ENCODE results near the gene SDS. TPM values are rescaled to one million over a fixed set of nuclear protein-coding genes. Genes with fewer than 3 reads are reported as not detected.

SDS gene
- total and polyA plus RNA-seq, 2 experiments from 2014 or later = 0.57 TPM; not detected in 1

DNA sequence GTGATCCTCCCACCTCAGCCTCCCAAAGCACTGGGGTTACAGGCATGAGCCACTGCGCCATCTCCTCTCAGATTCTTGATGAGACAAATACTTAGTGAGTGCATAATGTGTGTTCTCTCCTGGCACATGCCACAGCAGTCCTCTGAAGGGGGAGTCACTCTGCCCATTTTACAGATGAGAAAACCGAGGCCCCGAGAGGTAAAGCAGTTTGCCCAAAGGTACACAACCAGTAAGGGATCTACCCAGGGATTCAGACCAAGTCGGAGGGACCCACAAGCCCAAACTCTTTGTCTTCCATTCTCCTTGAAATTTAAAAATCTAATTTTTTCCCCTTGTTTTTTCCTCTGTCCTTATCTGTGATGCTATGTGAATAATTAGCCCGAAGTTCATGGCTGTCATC, 39.0 kb downstream of the SDS start:
- H3K27ac ChIP-seq (ENCODE audit: low read depth) = no peak overlapping the region
- H3K4me2 ChIP-seq = no peak overlapping the region
- H3K27me3 Mint-ChIP-seq (ENCODE audit: insufficient read depth, low read depth, poor library complexity) = peaks cover 9% of the 10 kb centered on the region
- no peaks in the 10 kb centered on the region for H3F3A ChIP-seq (replicated peaks; ENCODE audit: low read depth)
- TF ChIP-seq, protein P1, sequence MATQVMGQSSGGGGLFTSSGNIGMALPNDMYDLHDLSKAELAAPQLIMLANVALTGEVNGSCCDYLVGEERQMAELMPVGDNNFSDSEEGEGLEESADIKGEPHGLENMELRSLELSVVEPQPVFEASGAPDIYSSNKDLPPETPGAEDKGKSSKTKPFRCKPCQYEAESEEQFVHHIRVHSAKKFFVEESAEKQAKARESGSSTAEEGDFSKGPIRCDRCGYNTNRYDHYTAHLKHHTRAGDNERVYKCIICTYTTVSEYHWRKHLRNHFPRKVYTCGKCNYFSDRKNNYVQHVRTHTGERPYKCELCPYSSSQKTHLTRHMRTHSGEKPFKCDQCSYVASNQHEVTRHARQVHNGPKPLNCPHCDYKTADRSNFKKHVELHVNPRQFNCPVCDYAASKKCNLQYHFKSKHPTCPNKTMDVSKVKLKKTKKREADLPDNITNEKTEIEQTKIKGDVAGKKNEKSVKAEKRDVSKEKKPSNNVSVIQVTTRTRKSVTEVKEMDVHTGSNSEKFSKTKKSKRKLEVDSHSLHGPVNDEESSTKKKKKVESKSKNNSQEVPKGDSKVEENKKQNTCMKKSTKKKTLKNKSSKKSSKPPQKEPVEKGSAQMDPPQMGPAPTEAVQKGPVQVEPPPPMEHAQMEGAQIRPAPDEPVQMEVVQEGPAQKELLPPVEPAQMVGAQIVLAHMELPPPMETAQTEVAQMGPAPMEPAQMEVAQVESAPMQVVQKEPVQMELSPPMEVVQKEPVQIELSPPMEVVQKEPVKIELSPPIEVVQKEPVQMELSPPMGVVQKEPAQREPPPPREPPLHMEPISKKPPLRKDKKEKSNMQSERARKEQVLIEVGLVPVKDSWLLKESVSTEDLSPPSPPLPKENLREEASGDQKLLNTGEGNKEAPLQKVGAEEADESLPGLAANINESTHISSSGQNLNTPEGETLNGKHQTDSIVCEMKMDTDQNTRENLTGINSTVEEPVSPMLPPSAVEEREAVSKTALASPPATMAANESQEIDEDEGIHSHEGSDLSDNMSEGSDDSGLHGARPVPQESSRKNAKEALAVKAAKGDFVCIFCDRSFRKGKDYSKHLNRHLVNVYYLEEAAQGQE (IDR thresholded peaks at IDR 0.05; ENCODE audit: unreplicated experiment) = no peak
- TF ChIP-seq CREB1 (CRISPR knock-in tag; IDR thresholded peaks at IDR 0.05; ENCODE audit: low read depth) (no peak), ZNF114 (CRISPR knock-in tag; IDR thresholded peaks at IDR 0.05) (no peak), POLR2AphosphoS5 (IDR thresholded peaks at IDR 0.05; ENCODE audit: low read depth) (no peak), JUNB (IDR thresholded peaks at IDR 0.05; ENCODE audit: unreplicated experiment) (no peak), STAT1 (IDR thresholded peaks at IDR 0.05; ENCODE audit: unreplicated experiment) (no peak), NANOG (IDR thresholded peaks at IDR 0.05; ENCODE audit: borderline replicate concordance) (no peak), ZNF331 (CRISPR knock-in tag; IDR thresholded peaks at IDR 0.05; ENCODE audit: low read depth) (no peak), EZH2phosphoT487 (IDR thresholded peaks at IDR 0.05; ENCODE audit: unreplicated experiment) (no peak), EZH2 (IDR thresholded peaks at IDR 0.05; ENCODE audit: low read depth, unreplicated experiment) (no peak)
- TF ChIP-seq, protein P2, sequence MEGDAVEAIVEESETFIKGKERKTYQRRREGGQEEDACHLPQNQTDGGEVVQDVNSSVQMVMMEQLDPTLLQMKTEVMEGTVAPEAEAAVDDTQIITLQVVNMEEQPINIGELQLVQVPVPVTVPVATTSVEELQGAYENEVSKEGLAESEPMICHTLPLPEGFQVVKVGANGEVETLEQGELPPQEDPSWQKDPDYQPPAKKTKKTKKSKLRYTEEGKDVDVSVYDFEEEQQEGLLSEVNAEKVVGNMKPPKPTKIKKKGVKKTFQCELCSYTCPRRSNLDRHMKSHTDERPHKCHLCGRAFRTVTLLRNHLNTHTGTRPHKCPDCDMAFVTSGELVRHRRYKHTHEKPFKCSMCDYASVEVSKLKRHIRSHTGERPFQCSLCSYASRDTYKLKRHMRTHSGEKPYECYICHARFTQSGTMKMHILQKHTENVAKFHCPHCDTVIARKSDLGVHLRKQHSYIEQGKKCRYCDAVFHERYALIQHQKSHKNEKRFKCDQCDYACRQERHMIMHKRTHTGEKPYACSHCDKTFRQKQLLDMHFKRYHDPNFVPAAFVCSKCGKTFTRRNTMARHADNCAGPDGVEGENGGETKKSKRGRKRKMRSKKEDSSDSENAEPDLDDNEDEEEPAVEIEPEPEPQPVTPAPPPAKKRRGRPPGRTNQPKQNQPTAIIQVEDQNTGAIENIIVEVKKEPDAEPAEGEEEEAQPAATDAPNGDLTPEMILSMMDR (conservative IDR thresholded peaks at IDR 0.05; ENCODE audit: low read depth in 2 of 2) = no peak
- TF ChIP-seq, protein P3, sequence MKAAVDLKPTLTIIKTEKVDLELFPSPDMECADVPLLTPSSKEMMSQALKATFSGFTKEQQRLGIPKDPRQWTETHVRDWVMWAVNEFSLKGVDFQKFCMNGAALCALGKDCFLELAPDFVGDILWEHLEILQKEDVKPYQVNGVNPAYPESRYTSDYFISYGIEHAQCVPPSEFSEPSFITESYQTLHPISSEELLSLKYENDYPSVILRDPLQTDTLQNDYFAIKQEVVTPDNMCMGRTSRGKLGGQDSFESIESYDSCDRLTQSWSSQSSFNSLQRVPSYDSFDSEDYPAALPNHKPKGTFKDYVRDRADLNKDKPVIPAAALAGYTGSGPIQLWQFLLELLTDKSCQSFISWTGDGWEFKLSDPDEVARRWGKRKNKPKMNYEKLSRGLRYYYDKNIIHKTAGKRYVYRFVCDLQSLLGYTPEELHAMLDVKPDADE (IDR thresholded peaks at IDR 0.05) = no peak
- TF ChIP-seq, protein P4, sequence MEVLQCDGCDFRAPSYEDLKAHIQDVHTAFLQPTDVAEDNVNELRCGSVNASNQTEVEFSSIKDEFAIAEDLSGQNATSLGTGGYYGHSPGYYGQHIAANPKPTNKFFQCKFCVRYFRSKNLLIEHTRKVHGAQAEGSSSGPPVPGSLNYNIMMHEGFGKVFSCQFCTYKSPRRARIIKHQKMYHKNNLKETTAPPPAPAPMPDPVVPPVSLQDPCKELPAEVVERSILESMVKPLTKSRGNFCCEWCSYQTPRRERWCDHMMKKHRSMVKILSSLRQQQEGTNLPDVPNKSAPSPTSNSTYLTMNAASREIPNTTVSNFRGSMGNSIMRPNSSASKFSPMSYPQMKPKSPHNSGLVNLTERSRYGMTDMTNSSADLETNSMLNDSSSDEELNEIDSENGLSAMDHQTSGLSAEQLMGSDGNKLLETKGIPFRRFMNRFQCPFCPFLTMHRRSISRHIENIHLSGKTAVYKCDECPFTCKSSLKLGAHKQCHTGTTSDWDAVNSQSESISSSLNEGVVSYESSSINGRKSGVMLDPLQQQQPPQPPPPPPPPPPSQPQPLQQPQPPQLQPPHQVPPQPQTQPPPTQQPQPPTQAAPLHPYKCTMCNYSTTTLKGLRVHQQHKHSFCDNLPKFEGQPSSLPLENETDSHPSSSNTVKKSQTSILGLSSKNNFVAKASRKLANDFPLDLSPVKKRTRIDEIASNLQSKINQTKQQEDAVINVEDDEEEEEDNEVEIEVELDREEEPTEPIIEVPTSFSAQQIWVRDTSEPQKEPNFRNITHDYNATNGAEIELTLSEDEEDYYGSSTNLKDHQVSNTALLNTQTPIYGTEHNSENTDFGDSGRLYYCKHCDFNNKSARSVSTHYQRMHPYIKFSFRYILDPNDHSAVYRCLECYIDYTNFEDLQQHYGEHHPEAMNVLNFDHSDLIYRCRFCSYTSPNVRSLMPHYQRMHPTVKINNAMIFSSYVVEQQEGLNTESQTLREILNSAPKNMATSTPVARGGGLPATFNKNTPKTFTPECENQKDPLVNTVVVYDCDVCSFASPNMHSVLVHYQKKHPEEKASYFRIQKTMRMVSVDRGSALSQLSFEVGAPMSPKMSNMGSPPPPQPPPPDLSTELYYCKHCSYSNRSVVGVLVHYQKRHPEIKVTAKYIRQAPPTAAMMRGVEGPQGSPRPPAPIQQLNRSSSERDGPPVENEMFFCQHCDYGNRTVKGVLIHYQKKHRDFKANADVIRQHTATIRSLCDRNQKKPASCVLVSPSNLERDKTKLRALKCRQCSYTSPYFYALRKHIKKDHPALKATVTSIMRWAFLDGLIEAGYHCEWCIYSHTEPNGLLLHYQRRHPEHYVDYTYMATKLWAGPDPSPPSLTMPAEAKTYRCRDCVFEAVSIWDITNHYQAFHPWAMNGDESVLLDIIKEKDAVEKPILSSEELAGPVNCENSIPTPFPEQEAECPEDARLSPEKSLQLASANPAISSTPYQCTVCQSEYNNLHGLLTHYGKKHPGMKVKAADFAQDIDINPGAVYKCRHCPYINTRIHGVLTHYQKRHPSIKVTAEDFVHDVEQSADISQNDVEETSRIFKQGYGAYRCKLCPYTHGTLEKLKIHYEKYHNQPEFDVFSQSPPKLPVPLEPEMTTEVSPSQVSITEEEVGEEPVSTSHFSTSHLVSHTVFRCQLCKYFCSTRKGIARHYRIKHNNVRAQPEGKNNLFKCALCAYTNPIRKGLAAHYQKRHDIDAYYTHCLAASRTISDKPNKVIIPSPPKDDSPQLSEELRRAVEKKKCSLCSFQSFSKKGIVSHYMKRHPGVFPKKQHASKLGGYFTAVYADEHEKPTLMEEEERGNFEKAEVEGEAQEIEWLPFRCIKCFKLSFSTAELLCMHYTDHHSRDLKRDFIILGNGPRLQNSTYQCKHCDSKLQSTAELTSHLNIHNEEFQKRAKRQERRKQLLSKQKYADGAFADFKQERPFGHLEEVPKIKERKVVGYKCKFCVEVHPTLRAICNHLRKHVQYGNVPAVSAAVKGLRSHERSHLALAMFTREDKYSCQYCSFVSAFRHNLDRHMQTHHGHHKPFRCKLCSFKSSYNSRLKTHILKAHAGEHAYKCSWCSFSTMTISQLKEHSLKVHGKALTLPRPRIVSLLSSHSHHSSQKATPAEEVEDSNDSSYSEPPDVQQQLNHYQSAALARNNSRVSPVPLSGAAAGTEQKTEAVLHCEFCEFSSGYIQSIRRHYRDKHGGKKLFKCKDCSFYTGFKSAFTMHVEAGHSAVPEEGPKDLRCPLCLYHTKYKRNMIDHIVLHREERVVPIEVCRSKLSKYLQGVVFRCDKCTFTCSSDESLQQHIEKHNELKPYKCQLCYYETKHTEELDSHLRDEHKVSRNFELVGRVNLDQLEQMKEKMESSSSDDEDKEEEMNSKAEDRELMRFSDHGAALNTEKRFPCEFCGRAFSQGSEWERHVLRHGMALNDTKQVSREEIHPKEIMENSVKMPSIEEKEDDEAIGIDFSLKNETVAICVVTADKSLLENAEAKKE (CRISPR knock-in tag; IDR thresholded peaks at IDR 0.05) = no peak
- no peak overlapping the region for H3K4me3 ChIP-seq
- peaks cover 6% of the 10 kb centered on the region; the same call in 2 of the 3 replicates for H3K4me1 Mint-ChIP-seq
- H3K9me2 ChIP-seq (ENCODE audit: insufficient read depth) = no peaks in the 10 kb centered on the region
- H4K20me1 ChIP-seq (replicated peaks; ENCODE audit: insufficient read depth) = peaks cover 4% of the 10 kb centered on the region; the same call in 1 of the 2 replicates
- H3K36me3 Mint-ChIP-seq (ENCODE audit: low read depth) = peaks cover 3% of the 10 kb centered on the region; the same call in 2 of the 3 replicates
- ATAC-seq (no peak), DNase-seq (ENCODE audit: low spot score) (no peak)
- H3K79me2 ChIP-seq (replicated peaks; ENCODE audit: insufficient read depth) = peaks cover under 1% of the 10 kb centered on the region
- H2AFZ ChIP-seq = no peak overlapping the region
- H3K27ac Mint-ChIP-seq = no peak overlapping the region
- H3K4me3 Mint-ChIP-seq = no peak overlapping the region
- H3K4me1 ChIP-seq (ENCODE audit: insufficient read depth) = no peaks in the 10 kb centered on the region
- no peaks in the 10 kb centered on the region; the same call in 2 of the 3 replicates for H3K9me3 Mint-ChIP-seq
- H3K36me3 ChIP-seq (ENCODE audit: insufficient read depth) = no peaks in the 10 kb centered on the region
- H3K27me3 ChIP-seq (ENCODE audit: insufficient read depth) = no peaks in the 10 kb centered on the region

Measured in GM23338 (cell line).